NCI-H748 (cell line): Measurements from ENCODE around the gene PTER.

Experiments used
- DNase-seq: peaks from one replicate; lab custom pipeline; 2025; ENCODE audit not compliant: unreplicated experiment; lab: John Stamatoyannopoulos, UW

PTER gene

GRCh38 chr10:16466001-16466400 is 29.2 kb downstream of the PTER start:
- no peak for DNase-seq

GRCh38 chr10:16470747-16471146 is 33.9 kb downstream of the PTER start:
- DNase-seq: no peak

DNA sequence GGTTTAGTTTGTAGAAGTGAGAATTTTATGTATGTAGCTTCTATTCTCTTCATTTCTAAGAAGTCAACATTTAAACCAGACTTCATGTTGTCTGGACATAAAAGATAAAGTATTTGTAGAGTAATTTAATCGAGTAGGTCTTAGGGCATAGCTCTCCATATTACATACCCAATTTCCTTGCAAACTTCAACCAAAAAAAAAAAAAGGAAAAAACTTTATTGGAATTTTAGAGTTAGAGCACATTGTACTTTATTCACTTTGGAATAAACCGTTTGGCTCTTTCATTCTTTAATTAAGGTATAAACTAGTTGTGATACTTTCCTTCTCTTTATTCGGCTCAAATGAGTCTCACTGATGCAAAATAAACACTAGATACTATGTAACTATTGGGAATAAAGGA is 36.0 kb downstream of the PTER start:
- no peak for DNase-seq

DNA sequence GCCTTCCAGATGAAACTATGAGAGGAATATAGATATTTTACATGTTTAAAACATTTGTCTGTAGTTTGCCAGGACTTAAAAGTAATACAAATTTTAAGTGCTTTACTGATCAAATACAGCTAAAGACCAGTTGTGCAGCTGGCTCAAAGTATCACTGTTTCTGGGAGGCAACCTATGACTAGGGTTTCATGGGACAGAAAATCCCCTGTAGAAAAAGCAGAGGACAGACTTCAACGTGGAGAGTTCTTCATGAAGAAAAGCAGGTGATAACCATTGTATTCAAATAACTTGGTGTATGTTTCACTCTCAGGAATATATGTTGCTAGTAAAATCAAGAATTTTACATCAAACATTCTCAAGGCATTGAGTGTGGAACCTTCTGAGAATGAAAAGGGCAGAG is 40.9 kb downstream of the PTER start:
- DNase-seq: no peak

GRCh38 chr10:16478801-16479200 is 42.0 kb downstream of the PTER start:
- DNase-seq: no peak

GRCh38 chr10:16481052-16481728 is 44.4 kb downstream of the PTER start:
- no peak for DNase-seq

GRCh38 chr10:16483241-16483917 is 46.6 kb downstream of the PTER start:
- no peak for DNase-seq

DNA sequence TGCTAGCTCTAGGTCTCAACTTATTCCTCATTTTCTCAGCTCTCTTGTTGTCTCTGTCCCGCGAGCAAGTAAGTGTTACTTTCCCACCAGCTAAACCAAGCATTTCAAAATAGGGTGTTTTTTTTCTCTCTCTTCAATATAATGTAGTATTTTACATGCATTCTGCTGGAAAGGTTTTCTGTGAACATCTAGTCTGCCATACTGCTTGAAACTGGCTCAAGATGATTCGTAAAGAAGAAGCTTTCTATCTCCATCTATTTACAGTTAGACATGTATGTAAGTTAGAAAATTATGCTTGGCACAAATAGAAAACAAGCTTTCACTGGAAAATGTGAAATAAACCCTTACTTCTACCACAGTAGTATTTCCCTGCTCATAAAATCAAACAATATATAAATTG is 53.7 kb downstream of the PTER start:
- DNase-seq: no peak

GRCh38 chr10:16491933-16492332 is 55.1 kb downstream of the PTER start:
- peak; percentile 91 for DNase-seq

DNA sequence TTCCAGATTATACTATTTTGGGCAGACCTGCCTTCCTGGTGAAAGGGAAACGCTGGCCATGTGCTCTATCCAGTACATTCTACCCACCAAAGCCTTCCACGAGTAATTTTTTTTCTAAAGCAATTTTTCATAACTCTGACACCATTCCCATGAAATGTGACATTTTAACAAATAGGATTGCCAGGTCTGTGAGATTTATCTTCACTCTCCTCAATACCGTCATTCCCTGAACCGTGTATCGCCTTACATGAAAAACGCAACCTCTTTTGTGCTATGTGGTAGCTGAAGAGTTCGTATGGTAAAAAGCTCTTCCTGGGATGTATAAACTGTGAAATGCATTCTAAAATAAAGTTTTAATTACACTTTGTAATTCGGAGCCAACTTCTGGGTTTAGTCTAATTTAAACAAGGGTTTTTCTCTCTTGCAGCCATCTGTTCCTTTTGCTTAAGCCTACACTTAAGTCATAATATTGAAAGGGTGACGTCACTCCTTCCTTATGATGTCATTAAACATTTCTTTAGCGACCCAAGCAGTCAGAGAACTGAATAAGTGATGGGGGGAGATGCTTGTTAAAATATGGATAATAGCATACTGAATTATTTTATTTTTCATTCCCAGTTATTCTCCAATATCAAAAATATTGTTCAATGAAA is 57.2 kb downstream of the PTER start:
- no peak for DNase-seq

- DNase-seq: no peak
These were observed 61.1 kb downstream of the PTER start for GRCh38 chr10:16497911-16498310.

- no peak for DNase-seq
These were observed 68.4 kb downstream of the PTER start for GRCh38 chr10:16505161-16505560.

GRCh38 chr10:16509996-16510395 is 73.2 kb downstream of the PTER start:
- no peak for DNase-seq

GRCh38 chr10:16510843-16511242 is 74.0 kb downstream of the PTER start:
- no peak for DNase-seq

- DNase-seq: peak; percentile 41
These were observed 82.0 kb downstream of the PTER start for GRCh38 chr10:16518822-16519221.

DNA sequence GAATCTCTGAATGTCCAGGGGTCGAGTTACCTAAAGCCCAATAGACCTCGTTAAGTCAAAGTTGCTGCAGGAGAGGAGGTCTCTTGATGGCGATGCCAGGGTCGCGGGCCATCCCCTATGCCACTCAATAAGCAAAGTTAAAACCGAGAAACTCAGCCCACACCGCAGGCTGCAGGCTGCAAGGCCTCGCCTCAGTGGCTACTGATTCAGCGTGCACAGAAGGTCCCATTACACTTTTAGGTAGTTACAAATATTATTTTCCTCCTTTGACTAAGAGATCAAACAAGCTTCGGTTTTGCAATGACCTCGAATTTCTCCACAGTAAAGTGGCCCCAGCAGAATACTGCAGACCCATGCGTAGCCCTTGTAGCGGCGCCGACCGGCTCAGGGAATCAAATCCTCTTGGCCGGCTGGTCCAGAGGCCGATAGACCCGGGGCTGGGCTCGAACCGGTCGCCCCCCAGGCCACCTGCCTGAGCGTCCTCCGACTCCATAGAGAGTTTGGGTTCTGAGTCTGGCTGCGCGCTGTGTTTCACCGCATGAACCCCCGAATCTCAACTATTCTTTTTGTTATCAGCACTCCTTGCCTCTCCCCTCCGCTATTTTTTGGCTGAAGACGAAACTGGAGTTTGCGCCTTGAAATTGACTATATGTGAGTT is 82.6 kb downstream of the PTER start:
- DNase-seq: peak; percentile 25

- peak; percentile 60 for DNase-seq
These were observed 83.4 kb downstream of the PTER start for GRCh38 chr10:16519908-16520861.

DNA sequence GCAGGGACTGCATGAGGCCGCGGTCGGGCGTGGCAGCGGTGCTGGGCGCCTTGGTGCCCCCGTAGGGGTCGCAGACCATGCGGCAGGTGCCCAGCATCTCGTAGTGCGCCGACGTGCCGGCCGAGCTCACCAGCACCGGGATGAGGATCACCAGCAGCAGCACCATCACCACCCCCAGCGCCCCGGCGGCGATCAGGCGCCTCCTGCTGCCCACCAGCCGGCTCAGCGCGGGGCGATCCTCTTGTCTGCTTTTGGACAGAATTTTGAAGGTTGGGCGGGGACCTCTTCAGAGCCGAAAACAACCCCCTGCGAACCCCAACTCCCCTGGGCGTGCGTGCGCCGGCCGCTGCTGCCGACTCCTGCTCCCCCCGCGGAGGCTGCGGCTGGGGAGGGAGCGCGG is 84.1 kb downstream of the PTER start:
- peak; percentile 75 for DNase-seq

GRCh38 chr10:16521311-16522016 is 84.7 kb downstream of the PTER start, which contains the start of gene C1QL3:
Gene C1QL3, minus strand, starts transcription at chr10:16521879. Its CDS starts 814 bp downstream, at chr10:16521065.
- peak; percentile 66 for DNase-seq

- DNase-seq: peak; percentile 1
These were observed 90.6 kb downstream of the PTER start for GRCh38 chr10:16527452-16527851.
